Measurements from ENCODE around the gene TIPRL.

The TIPRL gene

DNA sequence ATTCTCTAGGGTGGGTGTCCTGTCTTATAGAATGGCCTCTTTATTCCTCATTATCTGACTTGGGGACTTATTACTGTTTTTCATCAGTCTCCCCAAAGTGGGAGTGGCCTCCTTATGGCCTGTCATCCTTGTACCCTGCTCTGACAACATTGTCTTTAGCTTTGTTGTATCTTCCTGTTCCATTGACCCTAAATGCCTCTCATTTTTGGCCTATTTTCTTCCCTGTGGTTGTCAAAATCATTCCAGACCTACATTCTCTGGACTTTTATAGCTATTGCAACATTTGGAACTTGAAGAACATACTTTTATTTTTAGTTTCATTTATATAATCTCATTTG is 56.8 kb downstream of the TIPRL start:
- no peak for DNase-seq
- in situ Hi-C loops (cut with HindIII; ENCODE audit: low pct_ligation_motif_present, low pct_unique_long_range_greater_than_20kb, low sequenced_read_pairs), result no loop called here

- DNase-seq, result no peak
Observed at GRCh38 chr1:168235937-168236336, 57.2 kb downstream of the TIPRL start.

GRCh38 chr1:168236836-168237611 is 58.3 kb downstream of the TIPRL start:
- in situ Hi-C loops (cut with HindIII; ENCODE audit: low pct_ligation_motif_present, low pct_unique_long_range_greater_than_20kb, low sequenced_read_pairs), result no loop called here
- no peak for DNase-seq

More at GRCh38 chr1:168235937-168236336, 57.2 kb downstream of the TIPRL start:
- in situ Hi-C loops (cut with HindIII; ENCODE audit: low pct_ligation_motif_present, low pct_unique_long_range_greater_than_20kb, low sequenced_read_pairs), result no loop called here

GRCh38 chr1:168243198-168243597 is 64.4 kb downstream of the TIPRL start:
- no peak for DNase-seq
- in situ Hi-C loops (cut with HindIII; ENCODE audit: low pct_ligation_motif_present, low pct_unique_long_range_greater_than_20kb, low sequenced_read_pairs), result no loop called here

DNA sequence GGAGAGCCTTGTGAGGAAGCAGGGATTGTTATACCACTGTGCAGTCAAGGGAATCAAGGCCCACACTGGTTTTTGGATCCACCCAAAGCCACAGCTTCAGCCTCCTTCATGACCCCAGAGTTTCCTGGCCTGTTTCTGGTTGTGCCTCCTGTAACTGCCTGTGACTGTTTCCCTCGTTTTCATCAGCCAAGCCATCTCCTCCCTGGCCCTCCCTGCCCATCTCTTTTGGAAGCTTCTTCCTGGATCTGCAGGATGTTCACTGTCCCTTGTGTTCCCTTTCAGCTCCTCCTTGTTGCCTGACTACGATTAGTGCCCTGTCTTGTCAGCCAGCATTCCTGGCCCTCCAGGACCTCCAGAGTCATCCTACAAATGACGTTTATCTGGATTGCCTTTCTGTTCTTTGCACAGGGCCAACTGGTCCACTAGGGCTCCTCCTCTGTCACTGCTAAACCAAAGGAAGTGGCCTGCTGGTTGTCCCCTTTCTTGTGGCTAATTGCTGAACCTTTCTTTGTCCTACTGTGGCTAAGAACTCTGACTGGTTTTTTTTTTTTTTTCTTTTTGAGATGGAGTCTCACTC is 65.0 kb downstream of the TIPRL start:
- in situ Hi-C loops (cut with HindIII; ENCODE audit: low pct_ligation_motif_present, low pct_unique_long_range_greater_than_20kb, low sequenced_read_pairs), result no loop called here
- no peak for DNase-seq

DNA sequence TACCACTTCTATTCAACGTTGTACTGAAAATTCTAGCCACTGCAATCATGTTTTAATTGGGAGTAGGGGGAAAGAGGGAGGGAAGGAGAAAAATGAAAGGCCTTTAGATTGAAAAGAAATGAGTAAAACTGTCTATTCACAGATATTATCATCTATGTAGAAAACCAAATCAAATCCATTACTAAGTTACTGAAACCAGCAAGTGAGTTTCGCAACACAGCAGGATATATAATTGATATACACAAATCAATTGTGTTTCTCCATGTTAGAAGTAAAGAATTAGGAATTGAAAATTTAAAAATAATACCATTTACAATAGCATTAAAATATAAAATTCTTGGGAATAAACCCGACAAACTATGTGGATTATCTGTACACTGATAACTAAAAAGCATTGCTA is 66.3 kb downstream of the TIPRL start:
- in situ Hi-C loops (cut with HindIII; ENCODE audit: low pct_ligation_motif_present, low pct_unique_long_range_greater_than_20kb, low sequenced_read_pairs), result no loop called here
- DNase-seq, result no peak

- no peak for DNase-seq
- in situ Hi-C loops (cut with HindIII; ENCODE audit: low pct_ligation_motif_present, low pct_unique_long_range_greater_than_20kb, low sequenced_read_pairs), result no loop called here
Observed at GRCh38 chr1:168246506-168246905, 67.7 kb downstream of the TIPRL start.
